Cardiac muscle cell (in vitro differentiated cells and primary cell): ENCODE data around the gene LDLRAD4. TPM values are rescaled to one million over a fixed set of nuclear protein-coding genes. Genes with fewer than 3 reads are reported as not detected.

Experiments used
- DNase-seq, 2 donors: peaks; one replicate each; pipeline versions ENCODE4 v3.0.0 to v3.0.0-alpha.2; 2010 to 2017; ENCODE audit warnings: low read depth in 1 of 2, low spot score in 1 of 2
- H3K27ac ChIP-seq: fragments of 200-600 bp; sonication (generic); 2 replicates; pipeline ENCODE4 v1.5.1; 2016
- H3K27me3 ChIP-seq: fragments of 200-600 bp; sonication (generic); 2 replicates; pipeline ENCODE4 v1.6.0; 2016; ENCODE audit warnings: control low read depth
- H3K36me3 ChIP-seq: fragments of 200-600 bp; sonication (generic); 2 replicates; pipeline ENCODE4 v1.5.1; 2016; ENCODE audit warnings: control low read depth
- H3K4me1 ChIP-seq: fragments of 200-600 bp; sonication (generic); 2 replicates; pipeline ENCODE4 v1.8.1; 2017; ENCODE audit warnings: low read depth, mild to moderate bottlenecking, mixed run types
- H3K4me3 ChIP-seq: fragments of 200-600 bp; sonication (generic); 2 replicates; pipeline ENCODE4 v1.5.1; 2016; ENCODE audit warnings: mild to moderate bottlenecking
- H3K9me3 ChIP-seq: fragments of 200-600 bp; sonication (generic); 2 replicates; pipeline ENCODE4 v1.5.1; 2017; ENCODE audit warnings: low read depth, mild to moderate bottlenecking, control low read depth
- polyA plus RNA-seq: library from polyadenylated mRNA; unstranded; fragments of >200 nt; fragmentation: Nextera tagmentation; extraction: Ambion mirVana; gene quantifications from 2 replicates; pipeline ENCODE4 v1.2.1, GENCODE V29; 2016
- total RNA-seq: library from RNA; depleted of rRNA; stranded (reverse); fragments of >200 nt; gene quantifications from 2 replicates; pipeline ENCODE4 v1.2.3, GENCODE V29; 2016
- TF ChIP-seq, protein P1 (sequence below): IDR thresholded peaks from 2 replicates; pipeline ENCODE4 v1.5.1; 2012; ENCODE audit warnings: low read depth, mild to moderate bottlenecking, low read length

The LDLRAD4 gene
- total and polyA plus RNA-seq, 2 experiments from 2014 or later = 10.5 to 11.5 TPM

DNA sequence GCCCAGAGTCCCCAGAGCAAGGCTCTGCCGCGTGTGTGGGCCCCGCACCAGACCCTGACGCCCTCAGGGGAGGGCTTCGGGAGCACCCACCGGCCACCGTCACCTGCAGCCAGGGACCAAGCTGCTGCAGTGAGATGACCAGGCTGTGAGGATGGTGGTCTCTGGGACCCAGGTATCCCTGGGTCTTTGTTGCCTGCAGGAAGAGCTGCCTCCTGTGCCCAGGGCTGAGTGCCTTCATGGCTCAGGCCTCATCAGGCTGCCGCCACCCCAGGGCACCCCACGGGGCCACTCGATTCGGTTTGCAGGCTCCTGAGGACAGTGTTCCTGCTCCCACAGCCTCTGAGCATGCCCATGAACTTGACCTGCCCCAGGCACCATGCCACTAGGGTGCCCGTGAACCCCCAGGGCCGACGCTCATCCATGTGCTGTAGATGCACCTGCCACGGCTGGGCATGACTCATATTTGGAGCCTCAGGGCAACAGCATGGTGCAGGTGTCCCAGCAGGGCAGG is 398.0 kb downstream of the LDLRAD4 start:
- peaks cover 18% of the 10 kb centered on the region for H3K27me3 ChIP-seq
- H3K4me3 ChIP-seq = no peak overlapping the region
- TF ChIP-seq, protein P1, sequence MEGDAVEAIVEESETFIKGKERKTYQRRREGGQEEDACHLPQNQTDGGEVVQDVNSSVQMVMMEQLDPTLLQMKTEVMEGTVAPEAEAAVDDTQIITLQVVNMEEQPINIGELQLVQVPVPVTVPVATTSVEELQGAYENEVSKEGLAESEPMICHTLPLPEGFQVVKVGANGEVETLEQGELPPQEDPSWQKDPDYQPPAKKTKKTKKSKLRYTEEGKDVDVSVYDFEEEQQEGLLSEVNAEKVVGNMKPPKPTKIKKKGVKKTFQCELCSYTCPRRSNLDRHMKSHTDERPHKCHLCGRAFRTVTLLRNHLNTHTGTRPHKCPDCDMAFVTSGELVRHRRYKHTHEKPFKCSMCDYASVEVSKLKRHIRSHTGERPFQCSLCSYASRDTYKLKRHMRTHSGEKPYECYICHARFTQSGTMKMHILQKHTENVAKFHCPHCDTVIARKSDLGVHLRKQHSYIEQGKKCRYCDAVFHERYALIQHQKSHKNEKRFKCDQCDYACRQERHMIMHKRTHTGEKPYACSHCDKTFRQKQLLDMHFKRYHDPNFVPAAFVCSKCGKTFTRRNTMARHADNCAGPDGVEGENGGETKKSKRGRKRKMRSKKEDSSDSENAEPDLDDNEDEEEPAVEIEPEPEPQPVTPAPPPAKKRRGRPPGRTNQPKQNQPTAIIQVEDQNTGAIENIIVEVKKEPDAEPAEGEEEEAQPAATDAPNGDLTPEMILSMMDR = no peak
- no peak for DNase-seq
- no peaks in the 10 kb centered on the region for H3K9me3 ChIP-seq
- H3K36me3 ChIP-seq = no peaks in the 10 kb centered on the region
- H3K4me1 ChIP-seq = peaks cover 20% of the 10 kb centered on the region
- no peak overlapping the region for H3K27ac ChIP-seq

DNA sequence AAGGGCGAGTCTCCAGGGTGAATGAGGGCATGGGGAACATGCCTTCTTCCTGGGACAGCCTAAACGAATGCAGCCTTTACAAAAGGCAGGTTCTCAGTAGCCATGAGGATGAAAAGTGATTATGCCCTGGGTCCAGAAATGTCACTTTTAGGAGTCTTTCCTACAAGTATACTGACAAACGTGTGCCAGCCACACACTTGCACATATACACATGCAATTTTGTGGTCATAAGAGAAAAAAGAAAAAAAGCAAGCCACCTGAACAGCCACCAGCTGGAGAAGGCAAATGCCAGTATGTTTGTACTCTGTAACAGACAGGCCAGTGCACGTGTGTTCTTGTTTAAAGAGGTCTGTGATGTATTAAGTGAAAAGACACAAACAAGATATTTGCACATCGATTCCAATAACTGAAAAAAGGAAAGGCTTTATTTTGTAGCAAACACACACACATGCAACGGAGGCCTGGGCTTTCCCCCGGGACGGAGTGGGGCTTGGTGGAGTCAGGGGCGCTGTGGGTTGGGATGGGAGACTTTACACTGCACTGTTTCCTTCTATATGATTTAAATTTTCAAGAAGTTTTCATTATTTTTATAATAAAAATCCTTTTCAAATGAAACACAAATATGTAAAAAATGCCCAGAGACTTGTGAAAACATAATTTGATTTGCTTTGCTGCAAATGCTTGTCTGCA is 399.4 kb downstream of the LDLRAD4 start:
- Histone ChIP-seq H3K9me3 (no peaks in the 10 kb centered on the region), H3K36me3 (no peaks in the 10 kb centered on the region), H3K4me1 (peaks cover 11% of the 10 kb centered on the region), H3K4me3 (no peak overlapping the region), H3K27me3 (peaks cover 7% of the 10 kb centered on the region), H3K27ac (no peak overlapping the region)
- TF ChIP-seq, protein P1 = no peak
- DNase-seq = no peak

DNA sequence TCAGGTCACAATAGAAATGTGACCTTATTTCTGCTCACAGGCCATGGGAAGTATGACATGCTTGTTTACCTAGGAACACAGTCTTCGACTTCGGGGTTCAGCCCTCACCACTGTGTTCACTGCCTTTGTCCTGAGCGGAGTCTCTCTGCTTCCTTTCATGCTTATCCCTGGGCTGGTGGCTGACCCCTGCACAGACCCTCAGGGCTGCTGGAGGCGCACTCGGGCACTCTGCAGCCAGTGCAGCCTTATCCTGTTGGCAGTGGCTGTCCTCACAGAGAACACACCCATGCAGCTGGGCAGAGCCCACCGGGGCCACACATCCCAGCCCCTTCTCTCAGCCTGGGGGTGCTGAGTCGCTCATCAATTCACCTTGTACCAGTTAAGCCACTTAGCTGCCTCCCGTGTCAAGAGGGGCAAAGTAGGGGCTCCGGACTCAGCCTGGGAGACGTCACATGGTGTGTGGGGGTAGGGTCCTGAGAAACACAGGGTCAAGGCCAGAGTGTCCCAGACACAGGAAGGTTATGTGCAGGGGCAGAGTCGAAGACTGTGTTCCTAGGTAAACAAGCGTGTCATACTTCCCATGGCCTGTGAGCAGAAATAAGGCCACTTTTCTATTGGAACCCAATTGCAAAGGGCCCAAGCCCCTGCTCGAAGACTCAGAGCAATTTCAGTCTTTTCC is 400.3 kb downstream of the LDLRAD4 start:
- Histone ChIP-seq H3K27ac (no peak overlapping the region), H3K9me3 (no peaks in the 10 kb centered on the region), H3K27me3 (no peaks in the 10 kb centered on the region), H3K36me3 (no peaks in the 10 kb centered on the region), H3K4me1 (peaks cover 11% of the 10 kb centered on the region), H3K4me3 (no peak overlapping the region)
- TF ChIP-seq, protein P1 = no peak
- DNase-seq = no peak

- H3K36me3 ChIP-seq = no peaks in the 10 kb centered on the region
- no peak overlapping the region for H3K27ac ChIP-seq
- DNase-seq = no peak
- peaks cover 11% of the 10 kb centered on the region for H3K4me1 ChIP-seq
- no peaks in the 10 kb centered on the region for H3K27me3 ChIP-seq
- H3K9me3 ChIP-seq = no peaks in the 10 kb centered on the region
- H3K4me3 ChIP-seq = no peak overlapping the region
- TF ChIP-seq, protein P1 = no peak
These were observed 401.1 kb downstream of the LDLRAD4 start for GRCh38 chr18:13619505-13620205.

DNA sequence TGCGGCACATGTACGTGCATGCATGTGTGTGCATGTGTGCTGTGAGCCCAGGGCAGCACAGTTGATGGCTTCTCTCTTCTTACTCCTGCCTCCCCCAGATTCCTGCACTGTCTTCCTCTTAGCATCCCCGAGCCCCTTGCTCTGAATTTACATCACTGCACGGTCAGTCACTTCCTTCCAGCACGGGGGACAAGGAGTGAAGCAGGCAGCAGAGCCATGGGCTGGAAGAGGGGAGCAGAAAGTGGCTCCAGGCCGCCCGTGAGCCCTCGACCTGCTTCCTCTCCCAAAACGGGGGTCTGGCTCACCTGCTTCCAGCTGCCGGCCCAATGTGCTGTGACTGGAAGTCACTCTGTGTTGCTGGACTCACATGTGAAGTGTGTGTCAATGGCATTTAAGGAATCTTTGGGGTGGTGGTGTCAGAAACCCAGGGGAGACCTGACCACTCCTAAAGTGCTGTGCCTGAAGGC is 401.7 kb downstream of the LDLRAD4 start:
- no peak overlapping the region for H3K27ac ChIP-seq
- TF ChIP-seq, protein P1 = no peak
- DNase-seq = no peak
- H3K4me1 ChIP-seq = peaks cover 9% of the 10 kb centered on the region
- no peaks in the 10 kb centered on the region for H3K9me3 ChIP-seq
- no peaks in the 10 kb centered on the region for H3K27me3 ChIP-seq
- H3K36me3 ChIP-seq = no peaks in the 10 kb centered on the region
- H3K4me3 ChIP-seq = no peak overlapping the region
